Measurements from ENCODE around the gene PEX16. TPM values are rescaled to one million over a fixed set of nuclear protein-coding genes. Genes with fewer than 3 reads are reported as not detected.
A peak's percentile ranks its signal among the peaks of the same experiment; 100 is the strongest.
"Not testable (repeated sequence)": the region's sequence is repeated elsewhere in the genome, so short reads cannot be mapped to it uniquely, and the experiment has no call there.

The PEX16 gene
- polyA plus RNA-seq, 1 donor from 2014 or later = 61.1 TPM

GRCh38 chr11:45900175-45900800, 17.4 kb downstream of the PEX16 start:
- not testable (repeated sequence) for H3K9me2 ChIP-seq (ENCODE audit: insufficient read depth, low read length); H3K9me3 ChIP-seq (ENCODE audit: low read length); H4K20me1 ChIP-seq (ENCODE audit: insufficient read depth); H3K36me3 ChIP-seq (ENCODE audit: insufficient read depth, low read length); H3K27me3 ChIP-seq (ENCODE audit: insufficient read depth, low read depth, low read length); H2AFZ ChIP-seq (ENCODE audit: low read depth, low read length); H3F3A ChIP-seq (ENCODE audit: insufficient read depth, low read length, poor library complexity, severe bottlenecking)
- peak overlapping the region; percentile 86 for H3K4me3 ChIP-seq (ENCODE audit: low read length)
- peak overlapping the region; percentile 97 for H3K4me2 ChIP-seq (ENCODE audit: low read length)
- peaks cover 35% of the 10 kb centered on the region for H3K79me2 ChIP-seq (replicated peaks; ENCODE audit: insufficient read depth, low read length)
- peak overlapping the region; percentile 97 for H3K27ac ChIP-seq (ENCODE audit: low read length)
- peak; percentile 13 for TF ChIP-seq SMC3 (conservative IDR thresholded peaks at IDR 0.05; ENCODE audit: poor library complexity)
- peak overlapping the region; percentile 84 for H3K9ac ChIP-seq (ENCODE audit: low read length)

- Histone ChIP-seq H3K9ac (ENCODE audit: low read length) (peak overlapping the region; percentile 84), H4K20me1 (ENCODE audit: insufficient read depth) (peaks cover 3% of the 10 kb centered on the region), H3K36me3 (ENCODE audit: insufficient read depth, low read length) (no peaks in the 10 kb centered on the region), H3K27me3 (ENCODE audit: insufficient read depth, low read depth, low read length) (no peaks in the 10 kb centered on the region), H3K4me3 (ENCODE audit: low read length) (peak overlapping the region; percentile 86), H3K9me2 (ENCODE audit: insufficient read depth, low read length) (no peaks in the 10 kb centered on the region), H3F3A (ENCODE audit: insufficient read depth, low read length, poor library complexity, severe bottlenecking) (no peaks in the 10 kb centered on the region), H3K27ac (ENCODE audit: low read length) (peak overlapping the region; percentile 97), H3K79me2 (replicated peaks; ENCODE audit: insufficient read depth, low read length) (peaks cover 35% of the 10 kb centered on the region), H2AFZ (ENCODE audit: low read depth, low read length) (no peak overlapping the region), H3K9me3 (ENCODE audit: low read length) (no peaks in the 10 kb centered on the region), H3K4me2 (ENCODE audit: low read length) (peak overlapping the region; percentile 67)
- no peak for TF ChIP-seq RAD21 (conservative IDR thresholded peaks at IDR 0.05)
- no peak for TF ChIP-seq CTCF (IDR thresholded peaks at IDR 0.05; ENCODE audit: poor library complexity, severe bottlenecking)
- no peak for TF ChIP-seq EZH2 (IDR thresholded peaks at IDR 0.05; ENCODE audit: borderline replicate concordance, insufficient read depth, low read length, poor library complexity, severe bottlenecking)
- TF ChIP-seq EP300 (conservative IDR thresholded peaks at IDR 0.05; ENCODE audit: poor library complexity, severe bottlenecking) = peak; percentile 80
- TF ChIP-seq SMC3 (conservative IDR thresholded peaks at IDR 0.05; ENCODE audit: poor library complexity) = peak; percentile 29
- peak; percentile 68 for TF ChIP-seq POLR2AphosphoS5 (IDR thresholded peaks at IDR 0.05)
- peak; percentile 50 for TF ChIP-seq REST (IDR thresholded peaks at IDR 0.05; ENCODE audit: borderline replicate concordance)
- peak; percentile 82 for TF ChIP-seq MXI1 (conservative IDR thresholded peaks at IDR 0.05; ENCODE audit: poor library complexity, severe bottlenecking)
- peak; percentile 29 for TF ChIP-seq TAF1 (IDR thresholded peaks at IDR 0.05; ENCODE audit: low read depth)
Observed at GRCh38 chr11:45899448-45900174, 18.1 kb downstream of the PEX16 start.
